ENCODE data around the gene RRN3. TPM values are rescaled to one million over a fixed set of nuclear protein-coding genes. Genes with fewer than 3 reads are reported as not detected.
"Not testable (repeated sequence)": the region's sequence is repeated elsewhere in the genome, so short reads cannot be mapped to it uniquely, and the experiment has no call there.

RRN3 gene
- total and polyA plus RNA-seq, 9 of the 15 experiments (the other 6 are each of a cell fraction or from before 2014, with no cell fraction given), result 22.2 to 49.5 (median 28.4) TPM

DNA sequence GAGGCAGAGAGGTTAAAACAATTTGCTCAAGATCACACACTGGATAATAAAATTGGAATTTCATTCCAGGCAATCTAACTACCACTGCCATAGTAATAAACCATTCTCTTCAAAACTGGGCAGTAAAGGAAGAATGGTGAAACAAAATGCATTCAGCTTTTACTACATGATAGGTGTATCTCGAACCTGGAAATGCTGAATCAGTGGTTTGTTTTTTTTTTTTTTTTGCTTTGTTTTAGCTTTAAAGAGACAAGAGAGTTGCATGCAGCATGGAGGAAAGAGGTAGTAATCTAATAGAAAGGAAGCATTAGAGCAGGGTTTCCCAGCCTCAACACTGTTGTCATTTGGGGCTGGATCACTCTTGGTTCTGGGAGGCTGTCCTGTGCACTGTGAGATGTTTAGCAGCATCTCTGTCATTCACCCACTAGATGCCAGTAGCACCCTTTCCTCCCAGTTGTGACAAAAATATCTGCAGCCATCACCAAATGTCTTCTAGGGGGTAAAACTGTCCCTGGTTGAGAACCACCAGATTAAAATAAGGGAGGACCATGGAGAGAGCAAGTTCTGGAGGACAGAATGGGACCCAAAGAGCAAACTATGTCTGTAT, 3.3 kb downstream of the RRN3 start:
- H3K9ac ChIP-seq (ENCODE audit: insufficient read depth in 1 of 2, low read depth in 2 of 2, low read length in 2 of 2); H3K4me1 ChIP-seq (replicated peaks in 1 of 2; ENCODE audit: control insufficient read depth in 2 of 2, insufficient read depth in 2 of 2, low read length in 2 of 2); DNase-seq (ENCODE audit: extremely low read depth in 1 of 4, low spot score in 3 of 4); CTCF ChIA-PET (ENCODE audit: low intra/inter-chr PET ratio); FAIRE-seq; H2AFZ ChIP-seq (ENCODE audit: low read depth, low read length); ATAC-seq; H3K4me2 ChIP-seq (ENCODE audit: insufficient read depth, low read length); H3K9me1 ChIP-seq (ENCODE audit: control insufficient read depth, insufficient read depth, low read length); H3K9me3 ChIP-seq (replicated peaks; ENCODE audit: control insufficient read depth, insufficient read depth, low read depth, low read length); H3K27me3 ChIP-seq (ENCODE audit: control insufficient read depth in 2 of 2, insufficient read depth in 2 of 2, low read length in 2 of 2); H4K20me1 ChIP-seq (replicated peaks; ENCODE audit: control insufficient read depth, insufficient read depth, low read length); H3K4me3 ChIP-seq; H3K27ac ChIP-seq (ENCODE audit: extremely low read depth, low read depth, low read length); BruUV-seq (replicated peaks); intact Hi-C loops (cut with micrococcal nuclease): not testable (repeated sequence)
- TF ChIP-seq, protein P1, sequence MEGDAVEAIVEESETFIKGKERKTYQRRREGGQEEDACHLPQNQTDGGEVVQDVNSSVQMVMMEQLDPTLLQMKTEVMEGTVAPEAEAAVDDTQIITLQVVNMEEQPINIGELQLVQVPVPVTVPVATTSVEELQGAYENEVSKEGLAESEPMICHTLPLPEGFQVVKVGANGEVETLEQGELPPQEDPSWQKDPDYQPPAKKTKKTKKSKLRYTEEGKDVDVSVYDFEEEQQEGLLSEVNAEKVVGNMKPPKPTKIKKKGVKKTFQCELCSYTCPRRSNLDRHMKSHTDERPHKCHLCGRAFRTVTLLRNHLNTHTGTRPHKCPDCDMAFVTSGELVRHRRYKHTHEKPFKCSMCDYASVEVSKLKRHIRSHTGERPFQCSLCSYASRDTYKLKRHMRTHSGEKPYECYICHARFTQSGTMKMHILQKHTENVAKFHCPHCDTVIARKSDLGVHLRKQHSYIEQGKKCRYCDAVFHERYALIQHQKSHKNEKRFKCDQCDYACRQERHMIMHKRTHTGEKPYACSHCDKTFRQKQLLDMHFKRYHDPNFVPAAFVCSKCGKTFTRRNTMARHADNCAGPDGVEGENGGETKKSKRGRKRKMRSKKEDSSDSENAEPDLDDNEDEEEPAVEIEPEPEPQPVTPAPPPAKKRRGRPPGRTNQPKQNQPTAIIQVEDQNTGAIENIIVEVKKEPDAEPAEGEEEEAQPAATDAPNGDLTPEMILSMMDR (IDR thresholded peaks at IDR 0.05 in 2 of 3, conservative IDR thresholded peaks at IDR 0.05 in 1 of 3; ENCODE audit: insufficient read depth in 2 of 3, low read depth in 1 of 3, low read length in 3 of 3), result peak in 2 of 3 experiments; percentile 13 to 18; a peak in 2 of 6 replicates
- TF ChIP-seq ZNF316 (IDR thresholded peaks at IDR 0.05) (0 out of 2 replicates have a peak, but pooled peaks have one; percentile 16), RAD21 (CRISPR knock-in tag; conservative IDR thresholded peaks at IDR 0.05 in 1 of 2, IDR thresholded peaks at IDR 0.05 in 1 of 2) (0 out of 4 replicates have a peak, but pooled peaks have one; percentile 7 to 16)
- peaks cover 24% of the 10 kb centered on the region for H3K79me2 ChIP-seq (ENCODE audit: control insufficient read depth, insufficient read depth, low read length)
- in situ Hi-C loops (cut with MboI), result loop anchor here (25.0 kb wide), 1 partner anchor 1422 kb away; no protein-coding TSS in a partner anchor
- WGBS (ENCODE audit: insufficient coverage, low coverage, missing lambda C conversion rate), result 100% methylated on average over 1 of the region's 1 CpG
- POLR2A ChIA-PET, result interaction anchor here (0.6 to 0.7 kb wide), 2 partner anchors 34 to 784 kb away, joined by 3 read pairs; no protein-coding TSS in a partner anchor
- peaks cover 36% of the 10 kb centered on the region; the same call in 1 of the 3 replicates for H3K36me3 ChIP-seq (ENCODE audit: control insufficient read depth, insufficient read depth, low read length)

DNA sequence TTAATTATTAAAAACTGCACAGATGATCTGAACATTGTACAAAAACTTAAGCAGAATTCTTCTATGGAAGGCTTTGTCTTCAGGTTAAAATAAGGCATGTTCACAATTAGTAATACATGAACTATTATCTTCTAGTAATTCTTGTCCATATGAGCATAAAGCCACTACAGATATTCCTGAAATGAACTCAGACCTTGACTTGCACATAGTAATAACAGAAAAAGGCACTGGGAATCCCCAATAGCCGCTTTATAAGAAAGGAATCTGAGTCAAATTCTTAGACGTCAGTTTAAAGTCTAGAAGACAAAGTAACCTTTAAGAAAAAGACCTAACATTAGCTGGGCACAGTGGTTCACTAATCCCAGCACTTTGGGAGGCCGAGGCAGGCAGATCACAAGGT, 11.3 kb downstream of the RRN3 start:
- H3K9ac ChIP-seq (ENCODE audit: insufficient read depth in 1 of 2, low read depth in 2 of 2, low read length in 2 of 2); H3K4me1 ChIP-seq (replicated peaks in 1 of 2; ENCODE audit: control insufficient read depth in 2 of 2, insufficient read depth in 2 of 2, low read length in 2 of 2); H4K20me1 ChIP-seq (replicated peaks; ENCODE audit: control insufficient read depth, insufficient read depth, low read length); H3K27me3 ChIP-seq (ENCODE audit: control insufficient read depth in 2 of 2, insufficient read depth in 2 of 2, low read length in 2 of 2); ATAC-seq; DNase-seq (ENCODE audit: extremely low read depth in 1 of 4, low spot score in 3 of 4); BruUV-seq (replicated peaks); POLR2A ChIA-PET; H3K4me2 ChIP-seq (ENCODE audit: insufficient read depth, low read length); H3K9me3 ChIP-seq (replicated peaks; ENCODE audit: control insufficient read depth, insufficient read depth, low read depth, low read length); H2AFZ ChIP-seq (ENCODE audit: low read depth, low read length); CTCF ChIA-PET (ENCODE audit: low intra/inter-chr PET ratio); H3K4me3 ChIP-seq; FAIRE-seq; H3K79me2 ChIP-seq (ENCODE audit: control insufficient read depth, insufficient read depth, low read length); H3K9me1 ChIP-seq (ENCODE audit: control insufficient read depth, insufficient read depth, low read length); H3K27ac ChIP-seq (ENCODE audit: extremely low read depth, low read depth, low read length); intact Hi-C loops (cut with micrococcal nuclease): not testable (repeated sequence)
- H3K36me3 ChIP-seq (ENCODE audit: control insufficient read depth, insufficient read depth, low read length), result peaks cover 68% of the 10 kb centered on the region; the same call in 2 of the 3 replicates
- 91% methylated on average over 3 of the region's 3 CpGs for WGBS (ENCODE audit: insufficient coverage, low coverage, missing lambda C conversion rate)
- in situ Hi-C loops (cut with MboI), result loop anchor here (25.0 kb wide), 1 partner anchor 1430 kb away; no protein-coding TSS in a partner anchor
